GM12878 (cell line): ENCODE data around the gene AP3S2. TPM values are rescaled to one million over a fixed set of nuclear protein-coding genes. Genes with fewer than 3 reads are reported as not detected.
A peak's percentile ranks its signal among the peaks of the same experiment; 100 is the strongest.
"Not testable (repeated sequence)": the region's sequence is repeated elsewhere in the genome, so short reads cannot be mapped to it uniquely, and the experiment has no call there.

Experiments used
- ATAC-seq: fragments of 200-7000 bp; cut with Tn5 transposase; 3 replicates; pipeline ENCODE4 v1.9.1; 2020; ENCODE audit warnings: mild to moderate bottlenecking, moderate library complexity
- BruUV-seq: library from RNA; stranded (reverse); fragments of 400-500 nt; replicated peaks from 2 replicates; lab custom pipeline; 2021; lab: Mats Ljungman, UMichigan
- CTCF ChIA-PET: fragments of 300-600 bp; sonication (Branson Sonifier 250); formaldehyde crosslinking; extraction: SDS; loops from one replicate; lab custom pipeline; 2021; ENCODE audit warnings: inconsistent platforms; lab: Yijun Ruan, JAX
- POLR2A ChIA-PET: fragments of 350-600 bp; formaldehyde crosslinking; extraction: SDS; loops from one replicate; lab custom pipeline; 2021; ENCODE audit warnings: inconsistent platforms; lab: Charles Lee
- RAD21 ChIA-PET: fragments of 300-600 bp; sonication (Branson Sonifier 250); formaldehyde crosslinking; loops from one replicate; lab custom pipeline; 2023; ENCODE audit warnings: antibody characterized with exemption; ENCODE audit not compliant: unreplicated experiment; lab: Charles Lee
- SMC1A ChIA-PET: fragments of 300-600 bp; sonication (Branson Sonifier 250); formaldehyde crosslinking; loops from one replicate; lab custom pipeline; 2023; ENCODE audit not compliant: unreplicated experiment, uncharacterized antibody; lab: Charles Lee
- DNase-seq: peaks from one replicate; pipeline ENCODE4 v3.0.0-alpha.2; 2011; ENCODE audit warnings: low read depth, low spot score
- FAIRE-seq: peaks from 3 replicates; lab custom pipeline; 2011; peaks lifted over from hg19 to GRCh38; lab: Jason Lieb, UNC
- H2AFZ ChIP-seq: 2 replicates; pipeline ENCODE4 v1.6.0; 2011; ENCODE audit warnings: low read depth, low read length, control low read depth; ENCODE audit not compliant: control insufficient read depth
- H3K27ac ChIP-seq: 2 replicates; pipeline ENCODE4 v1.5.1; 2011; ENCODE audit warnings: control low read depth; ENCODE audit not compliant: control insufficient read depth, insufficient read depth
- H3K27me3 ChIP-seq, 2 experiments: replicated peaks in 1 of 2; 2 replicates each; pipeline versions ENCODE4 v1.6.0 to v1.6.1; 2011; ENCODE audit warnings: low read length in 1 of 2; ENCODE audit not compliant: control insufficient read depth in 2 of 2, insufficient read depth in 2 of 2
- H3K36me3 ChIP-seq, 2 experiments: 2 replicates each; pipeline ENCODE4 v1.5.1; 2011; ENCODE audit warnings: low read length in 1 of 2; ENCODE audit not compliant: control insufficient read depth in 2 of 2, insufficient read depth in 2 of 2
- H3K4me1 ChIP-seq: 2 replicates; pipeline ENCODE4 v1.6.1; 2011; ENCODE audit warnings: mild to moderate bottlenecking, low read length, moderate library complexity, mixed read lengths; ENCODE audit not compliant: control insufficient read depth, insufficient read depth
- H3K4me2 ChIP-seq: 2 replicates; pipeline ENCODE4 v1.6.0; 2011; ENCODE audit warnings: control low read depth; ENCODE audit not compliant: control insufficient read depth, insufficient read depth
- H3K4me3 ChIP-seq: fragments of 200-600 bp; sonication (generic); 2 replicates; pipeline ENCODE4 v1.5.1; 2016
- H3K79me2 ChIP-seq: 2 replicates; pipeline ENCODE4 v1.6.0; 2011; ENCODE audit warnings: low read length; ENCODE audit not compliant: control insufficient read depth, insufficient read depth
- H3K9ac ChIP-seq: 2 replicates; pipeline ENCODE4 v1.8.0; 2011; ENCODE audit warnings: low read length, control low read depth, mixed read lengths; ENCODE audit not compliant: control insufficient read depth, insufficient read depth
- H3K9me3 ChIP-seq: replicated peaks from 3 replicates; pipeline ENCODE4 v1.5.1; 2011; ENCODE audit warnings: mild to moderate bottlenecking, low read length; ENCODE audit not compliant: control insufficient read depth, insufficient read depth
- H4K20me1 ChIP-seq: 2 replicates; pipeline ENCODE4 v1.6.0; 2011; ENCODE audit not compliant: control insufficient read depth, insufficient read depth
- BCL3 ChIP-seq: IDR thresholded peaks from 2 replicates; pipeline ENCODE4 v1.6.1; 2011; ENCODE audit warnings: borderline replicate concordance, low read depth, mild to moderate bottlenecking, moderate library complexity, low read length; ENCODE audit not compliant: insufficient read depth, poor library complexity, severe bottlenecking
- BMI1 ChIP-seq: fragments of 450-650 bp; IDR thresholded peaks from 2 replicates; pipeline ENCODE4 v1.6.1; 2016; ENCODE audit warnings: mild to moderate bottlenecking, moderate library complexity, borderline replicate concordance
- JUNB ChIP-seq: IDR thresholded peaks from 2 replicates; pipeline ENCODE4 v1.6.1; 2016; ENCODE audit warnings: antibody characterized with exemption, mild to moderate bottlenecking
- LARP7 ChIP-seq: fragments of 450-650 bp; IDR thresholded peaks from 2 replicates; pipeline ENCODE4 v1.6.1; 2017; ENCODE audit warnings: mild to moderate bottlenecking
- MLLT1 ChIP-seq: fragments of 450-650 bp; IDR thresholded peaks from 2 replicates; pipeline ENCODE4 v1.6.1; 2016; ENCODE audit warnings: mild to moderate bottlenecking
- RAD51 ChIP-seq: fragments of 450-650 bp; IDR thresholded peaks from 2 replicates; pipeline ENCODE4 v1.6.1; 2016; ENCODE audit warnings: moderate library complexity, mild to moderate bottlenecking, inconsistent platforms
- WRNIP1 ChIP-seq: IDR thresholded peaks from 2 replicates; pipeline ENCODE4 v1.6.1; 2011; ENCODE audit warnings: low read depth, low read length, improper control_type of control experiment, borderline replicate concordance
- WGBS: methylation state at CpG from one replicate; pipeline ENCODE4 v1.1.6; 2016; ENCODE audit warnings: low lambda C conversion rate; ENCODE audit not compliant: insufficient replicate concordance, insufficient coverage; ENCODE audit errors: missing lambda C conversion rate; 5-methylcytosine and 5-hydroxymethylcytosine counted together
- in situ Hi-C: fragments of 300-500 bp; cut with MboI; formaldehyde crosslinking; loops from 9 replicates; pipeline ENCODE4 v1.14.3; 2018; ENCODE audit warnings: mixed read lengths
- intact Hi-C: fragments of 100-400 bp; cut with micrococcal nuclease; formaldehyde crosslinking; loops from one replicate; pipeline ENCODE4 v1.14.2; 2022; ENCODE audit not compliant: unreplicated experiment
- polyA plus RNA-seq, 11 experiments: library from polyadenylated mRNA; depleted of rRNA in 4 of 11; unstranded in 6 of 11; stranded (reverse) in 5 of 11; fragments of >200 nt; fragmentation: Nextera tagmentation in 4 of 11; fragmentation: Illumina TruSeq in 1 of 11; extraction: Ambion mirVana in 4 of 11; extraction: Trizol in 1 of 11; gene quantifications; 1 replicate in 1 of 11; 2 replicates in 10 of 11; pipeline versions ENCODE4 v1.2.1 to v1.2.3, GENCODE V29; 2011 to 2016; ENCODE audit warnings: inconsistent platforms in 2 of 11, missing spikeins in 2 of 11, low read depth in 1 of 11
- total RNA-seq, 4 experiments: library from RNA; depleted of rRNA in 3 of 4; stranded (reverse); fragments of >200 nt in 3 of 4; fragmentation: Illumina TruSeq in 1 of 4; extraction: Trizol in 1 of 4; gene quantifications; 2 replicates each; pipeline versions ENCODE4 v1.2.1 to v1.2.3, GENCODE V29; 2013 to 2021

AP3S2 gene
- total and polyA plus RNA-seq, 10 of the 15 experiments (the other 5 are each of a cell fraction or from before 2014, with no cell fraction given): 10.0 to 43.6 (median 26.0) TPM

DNA sequence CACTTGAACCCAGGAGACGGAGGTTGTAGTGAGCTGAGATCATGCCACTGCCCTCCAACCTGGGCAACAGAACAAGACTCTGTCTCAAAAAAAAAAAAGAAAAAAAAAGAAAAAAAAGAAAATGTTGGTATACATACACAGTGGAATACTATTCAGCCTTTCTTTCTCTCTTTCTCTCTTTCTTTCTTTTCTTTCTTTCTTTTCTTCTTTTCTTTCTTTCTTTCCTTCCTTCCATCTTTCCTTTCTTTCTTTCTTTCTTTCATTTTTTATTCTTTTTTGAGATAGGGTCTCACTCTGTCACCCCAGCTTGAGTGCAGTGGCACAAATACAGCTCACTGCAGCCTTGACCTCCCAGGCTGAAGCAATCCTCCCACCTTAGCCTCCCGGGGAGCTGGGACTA lies 45.6 kb upstream of the AP3S2 start:
- ATAC-seq, H3K4me3 ChIP-seq, H3K4me2 ChIP-seq, BruUV-seq, FAIRE-seq, in situ Hi-C loops, H4K20me1 ChIP-seq, POLR2A ChIA-PET, intact Hi-C loops, H3K4me1 ChIP-seq, H3K27me3 ChIP-seq, H3K79me2 ChIP-seq, H2AFZ ChIP-seq, DNase-seq, H3K27ac ChIP-seq, CTCF ChIA-PET, H3K9ac ChIP-seq, H3K9me3 ChIP-seq, H3K36me3 ChIP-seq: not testable (repeated sequence)
- SMC1A ChIA-PET: interaction anchor here (1.4 to 1.6 kb wide), 3 partner anchors 8 to 17 kb away, joined by 3 to 5 read pairs (median 4); no protein-coding TSS in a partner anchor
- RAD21 ChIA-PET: interaction anchor here (1.0 kb wide), 1 partner anchor 64 kb away, joined by 3 read pairs; no protein-coding TSS in a partner anchor
- 97% methylated on average over 2 of the region's 2 CpGs for WGBS

DNA sequence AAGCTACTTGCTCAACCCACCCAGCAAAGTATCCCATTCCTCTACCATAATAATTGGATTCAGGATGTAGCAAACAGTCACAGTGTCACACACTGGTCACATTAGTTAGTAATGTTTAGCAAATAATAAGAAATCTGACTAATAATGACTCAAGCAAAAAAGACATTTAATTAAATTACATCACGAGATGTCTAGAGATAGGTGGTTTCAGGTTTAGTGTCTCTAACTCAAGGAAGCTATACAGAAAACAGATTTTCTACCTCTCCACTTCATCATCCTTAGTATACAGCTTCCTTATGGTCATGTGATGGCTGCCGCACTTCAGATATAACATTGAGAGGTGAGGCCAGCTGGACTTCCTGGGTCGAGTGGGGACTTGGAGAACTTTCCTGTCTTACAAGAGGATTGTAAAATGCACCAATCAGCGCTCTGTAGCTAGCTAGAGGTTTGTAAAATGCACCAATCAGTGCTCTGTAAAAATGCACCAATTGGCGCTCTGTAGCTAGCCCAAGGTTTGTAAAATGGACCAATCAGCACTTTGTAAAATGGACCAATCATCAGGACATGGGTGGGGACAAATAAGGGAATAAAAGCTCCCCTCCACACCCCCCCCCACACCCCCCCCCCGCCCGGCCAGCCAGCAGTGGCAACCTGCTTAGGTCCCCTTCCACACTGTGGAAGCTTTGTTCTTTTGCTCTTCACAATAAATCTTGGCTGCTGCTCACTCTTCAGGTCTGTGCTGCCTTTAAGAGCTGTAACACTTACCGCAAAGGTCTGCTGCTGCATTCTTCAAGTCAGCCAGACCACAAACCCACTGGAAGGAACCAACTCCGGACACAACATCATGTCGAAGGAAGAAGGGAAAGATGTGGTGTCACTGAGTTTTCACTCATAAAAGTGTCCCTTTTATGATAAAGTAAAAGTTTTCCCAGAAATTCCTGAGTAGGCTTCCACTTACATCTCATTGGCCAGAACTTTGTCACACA lies 43.9 kb upstream of the AP3S2 start:
- Histone ChIP-seq H3K79me2 (no peaks in the 10 kb centered on the region), H3K9ac (no peak overlapping the region), H3K27ac (no peak overlapping the region), H4K20me1 (no peaks in the 10 kb centered on the region), H3K27me3 (no peaks in the 10 kb centered on the region)
- intact Hi-C loops: no loop called here
- no peak for DNase-seq
- ATAC-seq: no peak
- 20% methylated on average over 8 of the region's 10 CpGs for WGBS
- SMC1A ChIA-PET: interaction anchor here (1.5 to 1.6 kb wide), 2 partner anchors 12 to 63 kb away, joined by 4 to 5 read pairs; no protein-coding TSS in a partner anchor
- CTCF ChIA-PET: interaction anchor here (0.7 to 1.0 kb wide), 2 partner anchors 26 to 283 kb away, joined by 3 read pairs; no protein-coding TSS in a partner anchor
- POLR2A ChIA-PET: no interaction called here
- RAD21 ChIA-PET: interaction anchor here (1.5 kb wide), 1 partner anchor 69 kb away, joined by 4 read pairs; no protein-coding TSS in a partner anchor
- no TSS peak for BruUV-seq
- TF ChIP-seq MLLT1 (no peak), BCL3 (peak; percentile 92), LARP7 (no peak), RAD51 (no peak), WRNIP1 (no peak), JUNB (no peak), BMI1 (no peak)
- TF ChIP-seq, all 136 proteins: peak for 1
- Histone ChIP-seq H3K4me3 (no peak overlapping the region), H3K4me2 (no peak overlapping the region), H3K36me3 (no peaks in the 10 kb centered on the region), H3K9me3 (no peaks in the 10 kb centered on the region; the same call in 2 of the 3 replicates), H2AFZ (no peak overlapping the region), H3K4me1 (no peaks in the 10 kb centered on the region)
- FAIRE-seq: no peak
- in situ Hi-C loops: no loop called here
